HT-29 (cell line): Measurements from ENCODE around the gene FAM3A. TPM values are rescaled to one million over a fixed set of nuclear protein-coding genes. Genes with fewer than 3 reads are reported as not detected.

Experiments
- DNase-seq: peaks from one replicate; pipeline ENCODE4 v3.0.0-alpha.2; 2015; ENCODE audit warnings: low spot score
- total RNA-seq: library from RNA; depleted of rRNA; stranded (reverse); fragments of >200 nt; shearing (Covaris generic); gene quantifications from 2 replicates; pipeline ENCODE4 v1.2.3, GENCODE V29; 2014

Gene FAM3A
- total RNA-seq, 1 experiment from 2014 or later = 89.0 TPM

- peak; percentile 96 for DNase-seq
Observed at GRCh38 chrX:154534526-154535322, 18.7 kb upstream of the FAM3A start.

- DNase-seq = no peak
Observed at GRCh38 chrX:154532690-154533089, 16.7 kb upstream of the FAM3A start.

- no peak for DNase-seq
Observed at GRCh38 chrX:154531626-154532025, 15.6 kb upstream of the FAM3A start.

GRCh38 chrX:154530286-154530685, 14.3 kb upstream of the FAM3A start:
- DNase-seq = no peak

- DNase-seq = no peak
Observed at GRCh38 chrX:154529206-154529612, 13.2 kb upstream of the FAM3A start.

- peak; percentile 90 for DNase-seq
Observed at GRCh38 chrX:154526901-154527675, 11.1 kb upstream of the FAM3A start.

- DNase-seq = peak; percentile 29
Observed at GRCh38 chrX:154525606-154526490, 9.8 kb upstream of the FAM3A start.

- no peak for DNase-seq
Observed at GRCh38 chrX:154519389-154519788, 3.4 kb upstream of the FAM3A start.

- no peak for DNase-seq
Observed at GRCh38 chrX:154517101-154517781, 1.2 kb upstream of the FAM3A start.

GRCh38 chrX:154516656-154517100, 646 bp upstream of the FAM3A start:
- DNase-seq = peak; percentile 36

- DNase-seq = peak; percentile 67
Observed at GRCh38 chrX:154515090-154515965, 704 bp downstream of the FAM3A start.

- no peak for DNase-seq
Observed at GRCh38 chrX:154513716-154514115, 2.3 kb downstream of the FAM3A start.

GRCh38 chrX:154512879-154513553, 3.0 kb downstream of the FAM3A start:
- no peak for DNase-seq

GRCh38 chrX:154511761-154512160, 4.3 kb downstream of the FAM3A start:
- no peak for DNase-seq

- no peak for DNase-seq
Observed at GRCh38 chrX:154509455-154509854, 6.6 kb downstream of the FAM3A start.

- DNase-seq = no peak
Observed at GRCh38 chrX:154508384-154508745, 7.7 kb downstream of the FAM3A start.

GRCh38 chrX:154507673-154508383, 8.2 kb downstream of the FAM3A start:
- DNase-seq = no peak

GRCh38 chrX:154506483-154507332, 9.3 kb downstream of the FAM3A start:
- no peak for DNase-seq
